ENCODE measurements around the gene LY86.

The LY86 gene

DNA sequence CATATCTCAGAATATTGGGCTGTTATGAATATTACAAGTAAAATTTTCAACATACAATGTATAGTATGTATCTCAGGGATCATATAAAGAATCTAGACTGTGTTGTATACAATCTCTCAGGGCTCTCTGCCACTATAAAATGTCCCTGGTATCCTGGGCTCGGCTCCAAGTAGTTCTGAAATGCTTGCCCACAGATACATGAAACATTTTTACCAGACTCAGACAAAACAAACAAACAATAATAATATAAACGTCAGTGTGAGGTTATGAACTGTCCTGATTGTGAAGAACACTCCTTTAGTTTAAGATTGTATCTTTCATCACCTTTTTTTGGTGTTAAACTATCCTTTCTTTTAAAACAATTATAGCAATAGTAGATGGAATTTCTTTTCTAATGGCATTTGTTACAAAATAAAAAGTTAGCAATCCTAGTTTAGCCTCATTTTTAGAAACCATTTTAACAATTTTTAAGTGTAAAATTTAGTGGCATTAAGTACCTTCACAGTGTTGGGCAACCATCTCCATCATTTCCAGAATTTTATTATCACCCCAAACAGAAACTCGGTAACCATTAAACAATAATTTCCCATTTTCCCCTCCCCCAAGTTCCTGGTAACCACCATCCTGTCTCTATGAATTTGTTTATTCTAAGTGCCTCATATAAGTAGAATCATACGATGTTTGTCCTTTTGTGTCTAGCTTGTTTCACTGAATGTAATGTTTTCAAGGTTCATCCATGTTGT lies 17.4 kb upstream of the LY86 start:
- DNase-seq (ENCODE audit: low read depth): no peak

DNA sequence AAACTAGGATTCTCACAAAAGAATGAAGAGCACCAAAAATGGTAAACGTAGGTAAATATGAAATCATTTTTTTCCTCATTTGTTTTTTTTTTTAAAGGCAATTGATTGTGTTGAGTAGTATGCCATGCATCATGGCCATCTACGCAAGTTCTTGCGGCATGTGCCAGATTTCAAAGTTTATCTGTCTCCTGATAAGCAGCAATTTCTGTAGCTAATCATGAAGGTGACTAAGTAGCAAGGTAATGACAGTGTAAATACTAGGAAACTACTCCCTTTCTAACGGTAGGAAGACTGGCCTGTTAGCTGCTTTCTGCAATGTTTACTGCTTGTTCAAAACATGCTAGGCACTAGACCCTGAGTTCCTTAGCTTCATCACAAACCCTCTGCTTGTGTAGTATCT lies 13.4 kb upstream of the LY86 start:
- DNase-seq (ENCODE audit: low read depth): no peak

- DNase-seq (ENCODE audit: low read depth): no peak
Measured at GRCh38 chr6:6577735-6578134, 10.8 kb upstream of the LY86 start.

DNA sequence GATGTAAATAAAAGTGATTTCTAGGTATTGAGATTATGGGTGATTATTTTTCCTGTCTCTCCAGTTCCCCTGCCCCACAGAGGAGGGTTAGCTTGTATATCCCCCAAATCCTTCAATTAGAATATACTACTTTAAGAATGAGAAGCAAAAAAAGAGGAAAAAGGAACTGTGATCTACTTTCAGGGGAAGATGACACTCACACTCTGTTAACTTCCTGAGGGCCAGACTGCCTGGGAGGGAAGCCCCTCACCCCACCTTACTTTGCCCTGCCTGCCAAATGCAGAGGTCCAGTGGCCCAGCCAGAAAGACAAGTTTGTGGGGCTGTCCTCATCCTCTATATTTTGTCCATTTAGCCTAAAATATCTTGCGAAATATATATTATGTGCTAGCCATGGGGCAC lies 9.2 kb upstream of the LY86 start:
- no peak for DNase-seq (ENCODE audit: low read depth)

GRCh38 chr6:6580225-6580856 lies 8.2 kb upstream of the LY86 start:
- DNase-seq (ENCODE audit: low read depth): no peak

DNA sequence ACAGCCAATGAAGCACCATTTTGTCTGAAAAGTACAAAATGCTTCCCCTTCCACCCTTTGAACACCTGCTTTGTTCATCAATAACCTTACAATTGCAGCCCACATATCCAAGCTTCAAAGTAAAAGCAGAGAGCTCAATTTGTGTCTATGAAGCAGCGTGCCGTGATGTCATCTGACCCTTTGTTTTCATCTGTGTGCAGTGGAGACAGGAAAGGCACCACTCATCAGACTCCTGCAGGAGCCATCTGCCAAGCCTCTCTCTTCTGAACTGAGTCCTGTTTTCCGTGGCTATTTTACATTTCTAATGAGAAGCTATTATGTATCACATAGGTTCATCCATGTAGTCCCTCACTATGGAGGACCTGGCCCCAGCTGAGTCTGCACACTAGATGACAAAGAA lies 7.5 kb upstream of the LY86 start:
- no peak for DNase-seq (ENCODE audit: low read depth)

DNA sequence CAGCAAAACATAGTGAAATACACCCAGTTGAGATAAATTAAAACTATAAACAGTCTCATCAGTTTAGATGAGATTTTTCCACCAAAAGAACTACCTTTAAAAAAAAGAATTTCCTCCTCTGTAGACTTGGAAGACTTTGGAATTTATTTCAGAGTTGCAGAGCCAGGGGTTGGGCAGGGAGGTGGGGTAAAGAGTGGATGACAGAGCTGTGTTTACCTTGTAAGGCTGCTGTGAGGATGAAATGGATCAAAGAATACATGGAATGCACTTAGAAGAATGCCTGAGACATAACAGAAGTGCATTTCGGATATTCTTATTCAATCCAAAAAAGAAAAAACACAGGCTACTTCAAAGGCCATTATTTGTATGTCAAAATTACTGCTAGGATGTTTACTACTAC lies 6.4 kb upstream of the LY86 start:
- no peak for DNase-seq (ENCODE audit: low read depth)

DNA sequence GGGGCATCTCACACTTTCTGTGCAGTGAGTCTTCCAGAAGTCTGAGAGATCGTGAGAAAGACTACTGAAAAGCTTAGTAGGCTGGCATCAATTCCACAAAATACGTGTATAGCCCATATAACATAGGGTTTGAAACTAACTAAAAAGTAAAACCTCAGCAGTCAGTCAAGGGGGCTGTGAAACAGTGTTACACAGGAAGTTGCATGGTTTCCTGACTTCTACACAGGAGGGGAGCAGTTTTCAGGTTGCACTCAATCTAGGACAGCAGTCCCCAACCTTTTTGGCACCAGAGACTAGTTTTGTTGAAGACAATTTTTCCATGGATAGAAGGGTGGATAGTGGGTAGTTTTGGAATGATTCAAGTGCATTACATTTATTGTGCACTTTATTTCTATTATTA lies 4.7 kb upstream of the LY86 start:
- DNase-seq (ENCODE audit: low read depth): no peak

DNA sequence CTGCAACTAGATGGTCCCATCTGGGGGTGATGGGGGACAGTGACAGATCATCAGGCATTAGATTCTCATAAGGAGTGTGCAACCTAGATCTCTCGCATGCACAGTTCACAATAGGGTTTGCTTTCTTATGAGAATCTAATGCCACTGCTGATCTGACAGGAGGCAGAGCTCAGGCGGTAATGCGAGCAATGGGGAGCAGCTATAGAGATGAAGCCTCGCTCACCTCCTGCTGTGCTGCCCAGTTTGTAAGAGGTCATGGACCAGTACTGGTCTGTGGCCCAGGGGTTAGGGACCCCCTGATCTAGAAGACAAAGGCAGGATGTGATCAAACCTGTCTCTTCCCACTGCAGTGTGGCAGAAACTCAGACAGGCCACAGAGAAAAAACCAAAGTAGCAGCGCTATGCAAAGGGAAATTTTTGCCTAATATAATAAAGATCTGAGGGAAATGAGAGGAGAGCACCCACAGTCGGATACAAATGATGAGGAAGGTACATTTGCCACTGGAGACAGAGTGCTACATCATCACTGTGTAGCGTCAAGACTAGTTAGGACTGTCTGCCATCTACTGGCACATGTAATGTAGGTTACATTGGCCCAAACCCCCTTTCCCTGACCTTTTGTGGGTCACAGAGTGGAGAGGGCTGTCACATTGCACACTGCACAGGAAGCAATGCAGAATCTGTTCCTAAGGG lies 4.1 kb upstream of the LY86 start:
- no peak for DNase-seq (ENCODE audit: low read depth)

DNA sequence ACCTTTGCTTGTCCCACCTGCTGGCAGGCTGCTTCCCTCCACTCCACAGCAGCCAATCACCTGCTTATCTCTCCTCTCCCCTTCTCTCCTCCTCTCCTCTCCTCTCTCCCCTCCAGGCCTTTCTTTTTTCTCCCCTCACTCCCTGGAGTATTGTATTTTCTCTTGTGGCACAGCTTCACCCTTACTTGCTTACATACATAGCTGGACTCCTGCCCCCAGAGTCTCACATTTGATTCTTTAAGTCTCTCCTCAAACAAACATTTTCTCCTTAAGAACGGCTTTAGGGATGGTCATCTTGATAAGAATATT lies 3.6 kb upstream of the LY86 start:
- no peak for DNase-seq (ENCODE audit: low read depth)

DNA sequence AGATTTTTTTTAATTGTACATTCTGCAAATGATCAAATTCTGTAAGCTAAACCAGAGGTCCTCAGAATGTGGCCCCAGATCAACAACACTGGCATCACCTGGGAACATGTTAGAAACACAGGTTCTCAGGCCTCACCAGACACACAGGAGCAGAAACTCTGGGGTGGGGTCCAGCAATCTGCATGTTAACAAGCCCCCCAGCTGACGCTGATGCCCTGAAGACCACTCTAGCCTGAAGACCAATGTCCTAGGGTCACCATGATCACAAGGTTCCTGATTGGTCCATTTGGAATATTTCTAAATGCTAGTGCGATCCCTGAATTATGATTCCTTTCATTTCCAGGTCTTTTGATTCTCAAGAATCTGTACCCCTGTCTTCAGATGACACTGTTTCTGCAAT lies 2.4 kb upstream of the LY86 start:
- no peak for DNase-seq (ENCODE audit: low read depth)

- DNase-seq (ENCODE audit: low read depth): no peak
Measured at GRCh38 chr6:6586671-6587526, 1.6 kb upstream of the LY86 start.

GRCh38 chr6:6587696-6588063 lies 840 bp upstream of the LY86 start:
- DNase-seq (ENCODE audit: low read depth): no peak

DNA sequence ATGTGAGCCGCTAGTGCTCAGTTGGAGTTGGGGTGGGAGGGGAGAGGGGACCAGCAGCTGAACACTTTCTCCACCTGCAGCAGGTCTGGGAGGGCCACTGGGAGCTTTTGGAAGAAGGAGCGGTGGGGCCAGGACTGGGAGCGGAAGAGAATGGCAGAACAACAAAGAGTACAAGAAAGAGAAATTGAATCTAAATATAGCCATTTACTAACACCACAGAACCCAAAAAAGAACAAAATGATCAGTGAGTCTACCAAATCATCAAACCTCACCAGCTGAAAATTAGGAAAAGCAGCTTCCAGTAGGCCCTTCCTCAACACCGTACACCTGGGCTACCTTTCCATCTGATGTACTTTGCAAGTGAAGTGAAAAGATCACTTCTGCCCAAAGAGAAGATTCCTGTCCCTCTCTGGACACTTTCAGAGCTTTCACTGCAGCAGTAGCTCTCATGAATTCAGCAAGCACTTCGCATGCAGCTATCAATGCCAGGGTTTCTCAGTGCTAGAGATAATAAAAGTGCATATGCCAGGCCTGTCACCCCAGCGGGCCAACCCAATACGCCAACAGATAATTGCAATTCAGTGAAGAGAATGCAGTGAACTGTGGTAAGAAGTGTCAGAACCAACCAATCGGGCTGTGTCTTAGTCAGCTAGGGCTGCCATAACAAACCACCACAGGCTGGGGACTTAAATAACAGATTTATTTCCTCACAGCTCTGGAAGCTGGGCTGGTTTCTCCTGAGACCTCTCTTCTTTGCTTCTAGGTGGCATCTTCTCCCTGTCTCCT lies 597 bp downstream of the LY86 start:
- no peak for DNase-seq (ENCODE audit: low read depth)

- no peak for DNase-seq (ENCODE audit: low read depth)
Measured at GRCh38 chr6:6590530-6590929, 2.0 kb downstream of the LY86 start.

DNA sequence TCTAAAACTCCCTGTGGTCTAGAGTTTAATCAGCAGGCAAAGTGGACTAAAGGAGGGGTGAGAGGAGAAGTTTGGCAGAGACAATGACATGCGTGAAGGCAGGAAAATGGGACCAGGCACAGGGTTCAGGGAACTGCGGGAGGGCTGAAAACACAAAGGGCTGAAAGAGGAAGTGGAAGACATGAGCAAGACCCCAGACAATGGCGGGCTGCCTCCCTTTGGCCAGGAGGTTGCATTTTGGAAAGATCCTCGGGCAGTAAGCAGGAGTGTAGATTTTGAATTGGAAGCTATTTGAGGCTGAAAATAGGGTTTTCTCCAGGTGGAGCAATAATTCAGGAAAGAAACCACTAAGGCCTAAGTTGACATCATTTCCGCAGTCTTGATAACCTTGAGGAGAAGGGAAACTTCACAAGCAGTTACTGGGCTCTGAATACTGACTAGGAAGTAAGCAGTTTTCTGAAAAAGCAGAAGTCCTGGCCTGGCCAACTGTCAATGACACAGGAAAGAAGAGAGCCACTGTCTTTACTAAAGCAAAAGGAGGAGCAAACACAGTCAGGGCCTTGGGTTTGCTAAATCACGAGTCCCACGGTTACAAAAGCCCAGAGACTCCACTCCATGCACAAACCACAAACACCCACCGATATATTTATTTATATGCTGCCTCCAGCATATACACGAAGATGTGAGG lies 3.4 kb downstream of the LY86 start:
- DNase-seq (ENCODE audit: low read depth): no peak

- DNase-seq (ENCODE audit: low read depth): no peak
Measured at GRCh38 chr6:6592826-6593475, 4.4 kb downstream of the LY86 start.

DNA sequence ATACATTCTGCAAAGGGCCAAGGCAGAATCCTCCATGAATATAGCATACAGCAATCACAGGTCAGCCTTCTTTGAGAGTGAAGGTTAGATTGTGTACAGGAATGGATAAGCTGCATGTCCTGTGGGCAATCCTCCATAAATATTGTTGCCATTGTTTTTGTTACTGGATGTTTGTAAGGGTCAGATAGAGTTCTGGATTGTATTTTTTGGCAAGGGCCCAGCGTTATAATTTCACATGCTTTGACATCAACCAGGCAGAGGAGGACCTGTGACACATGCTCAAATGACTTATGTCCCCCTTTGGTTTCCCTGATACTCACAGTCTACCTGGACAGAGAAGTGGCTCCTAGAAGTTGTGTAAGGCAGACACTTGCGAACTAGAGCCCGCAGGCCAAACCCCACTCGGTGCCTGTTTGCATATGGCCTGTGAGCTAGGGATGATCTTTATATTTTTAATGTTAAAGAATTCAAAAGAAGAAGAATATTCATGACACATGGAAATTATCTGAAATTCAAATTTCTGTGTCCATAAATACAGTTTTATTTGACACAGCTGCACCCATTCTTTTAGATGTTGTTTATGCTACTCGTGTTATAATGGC lies 5.4 kb downstream of the LY86 start:
- DNase-seq (ENCODE audit: low read depth): no peak

DNA sequence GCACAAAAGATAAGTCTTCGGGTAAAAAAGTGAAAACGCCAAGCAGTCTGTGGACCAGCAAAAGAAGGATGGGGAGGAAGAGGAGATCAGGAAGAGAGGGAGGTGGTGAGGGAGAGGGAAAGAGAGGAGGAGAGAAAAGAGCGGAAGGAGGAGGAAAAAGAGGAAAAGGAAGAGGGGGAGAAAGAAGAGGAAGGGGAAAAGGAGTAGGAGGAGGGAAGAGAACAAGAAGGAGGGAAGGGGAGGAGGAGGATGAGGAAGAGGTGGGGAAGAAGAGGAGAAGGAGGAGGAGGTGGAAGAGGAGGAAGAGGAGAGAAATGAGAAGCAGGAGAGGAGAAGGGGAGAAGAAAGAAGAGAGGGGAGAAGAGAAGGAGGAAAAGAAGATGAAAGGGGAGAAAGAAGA lies 6.5 kb downstream of the LY86 start:
- no peak for DNase-seq (ENCODE audit: low read depth)

- no peak for DNase-seq (ENCODE audit: low read depth)
Measured at GRCh38 chr6:6595952-6596351, 7.4 kb downstream of the LY86 start.

Measured in activated T-helper 9 cell treated with anti-CD3 and anti-CD28 coated beads, Interleukin-2, amount 50 U/mL, for 16 hours (primary cell).